A673 (cell line): Measurements from ENCODE around the gene PHACTR4. TPM values are rescaled to one million over a fixed set of nuclear protein-coding genes. Genes with fewer than 3 reads are reported as not detected.

Source experiments
- total RNA-seq: library from RNA; stranded (reverse); gene quantifications from 2 replicates; pipeline ENCODE4 v1.2.3, GENCODE V29; 2021

Gene PHACTR4
- total RNA-seq, 1 experiment from 2014 or later: 63.4 TPM

Other genes with a start within 250 kb of the PHACTR4 start
- 0.09 and 0.11 TPM in 2 replicates for gene PTAFR, start 193.1 kb upstream of the PHACTR4 start, total RNA-seq
- gene DNAJC8, start 136.7 kb upstream of the PHACTR4 start, total RNA-seq: 134 and 135 TPM in 2 replicates
- 144 and 158 TPM in 2 replicates for gene ATP5IF1, start 133.6 kb upstream of the PHACTR4 start, total RNA-seq
- gene SESN2, start 110.2 kb upstream of the PHACTR4 start, total RNA-seq: 15.7 and 19.8 TPM in 2 replicates
- 12.1 and 13.9 TPM in 2 replicates for gene MED18, start 40.7 kb upstream of the PHACTR4 start, total RNA-seq
- 111 and 125 TPM in 2 replicates for gene RCC1, start 136.3 kb downstream of the PHACTR4 start, total RNA-seq
- 33.8 and 38.8 TPM in 2 replicates for gene TRNAU1AP, start 183.3 kb downstream of the PHACTR4 start, total RNA-seq
- 2.4 and 3.5 TPM in 2 replicates for gene RAB42, start 222.5 kb downstream of the PHACTR4 start, total RNA-seq